Ascending aorta (tissue), 2 donors: ENCODE measurements around the gene KIF26B. TPM values are rescaled to one million over a fixed set of nuclear protein-coding genes. Genes with fewer than 3 reads are reported as not detected.

Source experiments
- DNase-seq, 2 donors: peaks; one replicate each; pipeline ENCODE4 v3.0.0-alpha.2; 2019; ENCODE audit warnings: low spot score in 2 of 2
- H3K27ac ChIP-seq, 2 donors: fragments of 200-600 bp; sonication (generic); one replicate each; pipeline ENCODE4 v1.5.1; 2016 to 2017; ENCODE audit warnings: mild to moderate bottlenecking in 1 of 2
- H3K27me3 ChIP-seq: fragments of 200-600 bp; sonication (generic); one replicate; pipeline ENCODE4 v1.5.1; 2017
- H3K36me3 ChIP-seq, 2 donors: fragments of 200-600 bp; sonication (generic); one replicate each; pipeline ENCODE4 v1.5.1; 2016
- H3K4me1 ChIP-seq, 2 donors: fragments of 200-600 bp; sonication (generic); one replicate each; pipeline ENCODE4 v1.5.1; 2016 to 2017; ENCODE audit warnings: mild to moderate bottlenecking in 1 of 2
- H3K4me3 ChIP-seq, 2 donors: fragments of 200-600 bp; sonication (generic); one replicate each; pipeline ENCODE4 v1.5.1; 2016 to 2017; ENCODE audit warnings: mild to moderate bottlenecking in 1 of 2
- H3K9me3 ChIP-seq, 2 donors: fragments of 200-600 bp; sonication (generic); one replicate each; pipeline ENCODE4 v1.5.1; 2016
- CTCF ChIP-seq, 3 experiments: fragments of 200-600 bp in 2 of 3; fragments of 450-650 bp in 1 of 3; sonication (generic) in 2 of 3; IDR thresholded peaks; one replicate each; pipeline ENCODE4 v1.5.1; 2016 to 2019; ENCODE audit warnings: antibody characterized with exemption in 3 of 3, mild to moderate bottlenecking in 1 of 3, moderate library complexity in 1 of 3
- intact Hi-C: fragments of 100-400 bp; cut with DNase I; formaldehyde crosslinking; loops from one replicate; pipeline ENCODE4 v1.15.1; 2023
- total RNA-seq: library from RNA; depleted of rRNA; stranded (reverse); fragments of >200 nt; gene quantifications from one replicate; pipeline ENCODE4 v1.1.0, GENCODE V29; 2016

The KIF26B gene
- total RNA-seq, 1 donor from 2014 or later, result not detected

- TF ChIP-seq CTCF (IDR thresholded peaks at IDR 0.05), result no peak
- no peaks in the 10 kb centered on the region for H3K9me3 ChIP-seq
- intact Hi-C loops, result no loop called here
Measured at GRCh38 chr1:245310571-245311531, 156.1 kb downstream of the KIF26B start.

GRCh38 chr1:245311887-245312536, 157.2 kb downstream of the KIF26B start:
- TF ChIP-seq CTCF (IDR thresholded peaks at IDR 0.05), result no peak
- intact Hi-C loops, result no loop called here
- H3K9me3 ChIP-seq, result no peaks in the 10 kb centered on the region
- no peak overlapping the region for H3K4me3 ChIP-seq
- no peaks in the 10 kb centered on the region for H3K36me3 ChIP-seq
- no peaks in the 10 kb centered on the region for H3K27me3 ChIP-seq
- H3K4me1 ChIP-seq, result no peaks in the 10 kb centered on the region
- no peak overlapping the region for H3K27ac ChIP-seq
- DNase-seq, result no peak

More at GRCh38 chr1:245310571-245311531, 156.1 kb downstream of the KIF26B start:
- H3K4me3 ChIP-seq, result no peak overlapping the region
- no peaks in the 10 kb centered on the region for H3K36me3 ChIP-seq
- no peaks in the 10 kb centered on the region for H3K27me3 ChIP-seq
- no peaks in the 10 kb centered on the region for H3K4me1 ChIP-seq
- no peak overlapping the region for H3K27ac ChIP-seq
- DNase-seq, result peak in 1 of 2 donors; percentile 64

GRCh38 chr1:245313576-245313975, 158.8 kb downstream of the KIF26B start:
- no peaks in the 10 kb centered on the region for H3K4me1 ChIP-seq
- H3K27me3 ChIP-seq, result no peaks in the 10 kb centered on the region
- H3K4me3 ChIP-seq, result no peak overlapping the region
- TF ChIP-seq CTCF (IDR thresholded peaks at IDR 0.05), result no peak
- DNase-seq, result no peak
- intact Hi-C loops, result no loop called here
- H3K27ac ChIP-seq, result no peak overlapping the region
- H3K36me3 ChIP-seq, result no peaks in the 10 kb centered on the region
- H3K9me3 ChIP-seq, result no peaks in the 10 kb centered on the region

- H3K4me1 ChIP-seq, result no peaks in the 10 kb centered on the region
- H3K27ac ChIP-seq, result no peak overlapping the region
- H3K36me3 ChIP-seq, result no peaks in the 10 kb centered on the region
- no peaks in the 10 kb centered on the region for H3K9me3 ChIP-seq
- H3K27me3 ChIP-seq, result no peaks in the 10 kb centered on the region
- intact Hi-C loops, result no loop called here
- no peak for DNase-seq
- H3K4me3 ChIP-seq, result no peak overlapping the region
- TF ChIP-seq CTCF (IDR thresholded peaks at IDR 0.05), result no peak
Measured at GRCh38 chr1:245316784-245317183, 162.0 kb downstream of the KIF26B start.

GRCh38 chr1:245317217-245317616, 162.4 kb downstream of the KIF26B start:
- no peak overlapping the region for H3K27ac ChIP-seq
- no peaks in the 10 kb centered on the region for H3K4me1 ChIP-seq
- intact Hi-C loops, result no loop called here
- no peaks in the 10 kb centered on the region for H3K36me3 ChIP-seq
- no peaks in the 10 kb centered on the region for H3K9me3 ChIP-seq
- H3K4me3 ChIP-seq, result no peak overlapping the region
- no peak for DNase-seq
- no peaks in the 10 kb centered on the region for H3K27me3 ChIP-seq
- TF ChIP-seq CTCF (IDR thresholded peaks at IDR 0.05), result no peak
